Measurements from ENCODE around the gene ZMYND19.

DNA sequence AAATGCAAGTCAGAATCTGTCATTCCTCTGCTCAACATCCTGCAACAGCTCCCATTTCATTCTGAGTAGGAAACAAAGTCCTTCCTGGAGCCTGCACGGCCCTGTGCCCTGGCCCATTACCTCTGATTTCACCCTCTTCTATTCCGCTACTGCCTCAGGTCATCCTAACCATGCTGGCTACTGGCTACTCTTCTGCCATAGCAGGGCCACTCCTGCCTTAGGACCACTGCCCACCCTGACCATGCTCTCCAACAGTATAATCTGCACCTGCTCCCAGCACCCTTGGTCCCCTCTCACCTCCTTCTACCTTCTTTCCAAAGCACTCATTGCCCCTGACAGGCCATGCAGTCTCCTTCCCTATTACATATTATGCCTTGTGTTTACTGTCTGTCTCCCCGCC is 19.7 kb downstream of the ZMYND19 start:
- TF ChIP-seq, protein P1, sequence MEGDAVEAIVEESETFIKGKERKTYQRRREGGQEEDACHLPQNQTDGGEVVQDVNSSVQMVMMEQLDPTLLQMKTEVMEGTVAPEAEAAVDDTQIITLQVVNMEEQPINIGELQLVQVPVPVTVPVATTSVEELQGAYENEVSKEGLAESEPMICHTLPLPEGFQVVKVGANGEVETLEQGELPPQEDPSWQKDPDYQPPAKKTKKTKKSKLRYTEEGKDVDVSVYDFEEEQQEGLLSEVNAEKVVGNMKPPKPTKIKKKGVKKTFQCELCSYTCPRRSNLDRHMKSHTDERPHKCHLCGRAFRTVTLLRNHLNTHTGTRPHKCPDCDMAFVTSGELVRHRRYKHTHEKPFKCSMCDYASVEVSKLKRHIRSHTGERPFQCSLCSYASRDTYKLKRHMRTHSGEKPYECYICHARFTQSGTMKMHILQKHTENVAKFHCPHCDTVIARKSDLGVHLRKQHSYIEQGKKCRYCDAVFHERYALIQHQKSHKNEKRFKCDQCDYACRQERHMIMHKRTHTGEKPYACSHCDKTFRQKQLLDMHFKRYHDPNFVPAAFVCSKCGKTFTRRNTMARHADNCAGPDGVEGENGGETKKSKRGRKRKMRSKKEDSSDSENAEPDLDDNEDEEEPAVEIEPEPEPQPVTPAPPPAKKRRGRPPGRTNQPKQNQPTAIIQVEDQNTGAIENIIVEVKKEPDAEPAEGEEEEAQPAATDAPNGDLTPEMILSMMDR (IDR thresholded peaks at IDR 0.05), result no peak
- TF ChIP-seq POLR2AphosphoS5 (IDR thresholded peaks at IDR 0.05), result no peak
- no peak for TF ChIP-seq POLR2A (IDR thresholded peaks at IDR 0.05)

Measured in breast epithelium (tissue), 3 donors.